ENCODE measurements around the gene HMGCS1.
"Not testable (repeated sequence)": the region's sequence is repeated elsewhere in the genome, so short reads cannot be mapped to it uniquely, and the experiment has no call there.

HMGCS1 gene

GRCh38 chr5:43313035-43313853 lies at the start of gene HMGCS1:
Gene HMGCS1, minus strand, starts transcription at chr5:43313412. Its CDS starts 14,447 bp downstream, at chr5:43298965.
- DNase-seq, result peak; percentile 100

- no peak for DNase-seq
These were observed 45.5 kb upstream of the HMGCS1 start for GRCh38 chr5:43358726-43359125.

DNA sequence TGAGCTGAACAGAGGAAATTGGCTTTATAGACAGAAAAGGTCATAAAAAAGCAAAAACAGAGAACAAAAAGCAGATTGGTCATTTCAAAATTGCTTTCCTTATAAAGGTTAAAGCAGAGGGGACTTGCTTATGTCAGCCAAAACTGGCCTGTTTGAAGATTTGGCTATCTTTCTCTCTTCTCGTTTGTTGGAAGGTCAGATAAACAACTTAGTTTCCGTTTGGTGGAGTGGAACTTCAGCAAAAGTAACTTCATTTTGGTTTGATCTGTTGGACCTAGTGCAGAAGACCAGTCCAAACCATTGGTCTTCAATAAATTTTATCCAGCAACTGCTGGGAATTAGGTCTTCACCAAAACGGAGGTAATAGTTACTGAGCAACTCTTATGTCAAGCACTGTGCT lies 45.1 kb upstream of the HMGCS1 start:
- no peak for DNase-seq

- DNase-seq, result no peak
These were observed 44.7 kb upstream of the HMGCS1 start for GRCh38 chr5:43357878-43358281.

DNA sequence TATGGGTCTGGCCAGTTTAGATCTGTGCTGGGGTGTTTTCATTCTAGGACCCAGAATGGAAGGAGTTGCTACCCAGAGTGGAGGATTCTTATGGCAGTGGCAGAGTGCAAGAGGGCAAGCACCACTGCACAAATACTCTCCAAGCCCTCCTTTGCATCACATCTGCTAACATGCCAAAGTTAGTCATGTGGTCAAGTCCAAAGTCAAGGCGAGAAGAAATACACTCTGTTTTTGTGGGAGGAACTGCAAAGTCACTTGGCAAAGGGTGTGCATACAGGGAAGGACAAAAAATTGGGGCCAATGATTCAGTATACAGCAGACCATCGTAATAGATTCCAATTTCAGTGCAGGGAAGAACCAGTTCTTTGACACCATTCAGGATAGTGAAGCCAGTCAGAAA lies 43.9 kb upstream of the HMGCS1 start:
- no peak for DNase-seq

GRCh38 chr5:43354774-43355173 lies 41.6 kb upstream of the HMGCS1 start:
- no peak for DNase-seq

DNA sequence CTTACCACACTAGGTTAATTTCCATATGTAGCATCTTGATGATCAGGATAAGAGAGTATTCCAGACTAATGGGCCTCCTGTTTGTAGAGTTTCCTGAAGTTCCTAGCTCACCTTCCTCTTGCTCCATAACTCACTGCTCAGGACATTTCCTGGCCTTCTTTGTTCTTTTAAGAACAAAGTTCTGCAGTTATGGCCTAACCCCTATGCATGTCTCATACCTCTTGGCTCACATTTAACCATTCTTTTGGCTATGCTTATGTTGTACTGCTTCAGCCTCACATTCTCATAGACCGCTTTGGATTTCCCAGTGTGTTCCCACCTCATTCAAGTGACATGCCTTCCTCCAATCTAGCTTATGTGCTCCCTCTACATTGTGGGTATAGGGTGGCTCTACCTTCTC lies 40.5 kb upstream of the HMGCS1 start:
- DNase-seq, result no peak

DNA sequence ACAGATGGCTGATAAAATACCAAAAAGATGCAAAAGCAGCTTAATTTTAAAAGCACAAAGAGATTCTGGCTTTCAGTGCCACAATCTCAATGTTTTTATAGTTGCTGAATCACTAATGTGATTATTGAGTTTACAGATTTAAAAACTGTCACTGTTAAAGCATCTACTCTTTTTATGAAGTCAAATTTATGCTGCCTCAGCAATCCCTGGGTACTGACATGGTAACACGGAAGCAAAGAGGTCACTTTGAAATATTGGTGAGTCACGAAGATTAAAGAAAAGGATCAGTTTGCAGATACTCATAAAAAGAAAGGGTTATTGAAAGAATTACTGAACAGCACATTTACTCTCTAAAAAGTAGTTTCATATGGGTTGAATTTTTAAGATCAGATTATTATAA lies 39.7 kb upstream of the HMGCS1 start:
- no peak for DNase-seq

- DNase-seq, result no peak
These were observed 38.9 kb upstream of the HMGCS1 start for GRCh38 chr5:43352131-43352530.

GRCh38 chr5:43348861-43349363 lies 35.7 kb upstream of the HMGCS1 start:
- DNase-seq, result no peak

GRCh38 chr5:43348207-43348606 lies 35.0 kb upstream of the HMGCS1 start:
- DNase-seq, result no peak

DNA sequence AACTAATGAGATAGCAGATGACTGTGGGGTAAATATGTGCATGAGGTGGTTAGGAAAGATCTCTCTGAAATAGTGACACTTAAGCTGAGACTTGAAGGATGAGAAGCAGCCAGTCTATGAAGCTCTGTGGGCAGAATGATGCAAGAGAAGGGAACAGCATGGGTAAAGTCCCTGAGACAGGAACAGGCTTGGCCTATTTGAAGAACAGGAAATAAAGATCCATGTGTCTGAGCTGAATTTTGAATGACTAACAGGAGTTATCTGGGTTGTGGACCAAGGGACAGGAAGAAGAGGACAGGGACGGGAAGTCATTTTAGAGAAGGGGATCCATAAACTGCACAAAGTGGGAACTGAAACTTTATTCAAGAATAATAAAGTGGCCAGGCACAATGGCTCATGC lies 25.6 kb upstream of the HMGCS1 start:
- no peak for DNase-seq

- DNase-seq, result no peak
These were observed 22.9 kb upstream of the HMGCS1 start for GRCh38 chr5:43336159-43336558.

GRCh38 chr5:43335681-43336080 lies 22.5 kb upstream of the HMGCS1 start:
- DNase-seq, result no peak

GRCh38 chr5:43332401-43332800 lies 19.2 kb upstream of the HMGCS1 start:
- DNase-seq, result no peak

DNA sequence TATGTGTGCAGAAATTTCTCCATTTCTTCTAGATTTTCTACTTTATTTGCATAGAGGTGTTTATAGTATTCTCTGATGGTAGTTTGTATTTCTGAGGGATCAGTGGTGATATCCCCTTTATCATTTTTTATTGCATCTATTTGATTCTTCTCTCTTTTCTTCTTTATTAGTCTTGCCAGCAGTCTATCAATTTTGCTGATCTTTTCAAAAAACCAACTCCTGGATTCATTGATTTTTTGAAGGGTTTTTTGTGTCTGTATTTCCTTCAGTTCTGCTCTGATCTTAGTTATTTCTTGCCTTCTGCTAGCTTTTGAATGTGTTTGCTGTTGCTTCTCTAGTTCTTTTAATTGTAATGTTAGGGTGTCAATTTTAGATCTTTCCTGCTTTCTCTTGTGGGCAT lies 12.4 kb upstream of the HMGCS1 start:
- not testable (repeated sequence) for DNase-seq

DNA sequence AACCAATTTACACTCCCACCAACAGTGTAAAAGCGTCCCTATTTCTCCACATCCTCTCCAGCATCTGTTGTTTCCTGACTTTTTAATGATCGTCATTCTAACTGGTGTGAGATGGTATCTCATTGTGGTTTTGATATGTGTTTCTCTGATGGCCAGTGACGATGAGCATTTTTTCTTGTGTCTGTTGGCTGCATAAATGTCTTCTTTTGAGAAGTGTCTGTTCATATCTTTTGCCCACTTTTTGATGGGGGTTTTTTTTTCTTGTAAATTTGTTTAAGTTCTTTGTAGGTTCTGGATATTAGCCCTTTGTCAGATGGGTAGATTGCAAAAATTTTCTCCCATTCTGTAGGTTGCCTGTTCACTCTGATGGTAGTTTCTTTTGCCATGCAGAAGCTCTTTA lies 10.3 kb upstream of the HMGCS1 start:
- DNase-seq, result not testable (repeated sequence)

DNA sequence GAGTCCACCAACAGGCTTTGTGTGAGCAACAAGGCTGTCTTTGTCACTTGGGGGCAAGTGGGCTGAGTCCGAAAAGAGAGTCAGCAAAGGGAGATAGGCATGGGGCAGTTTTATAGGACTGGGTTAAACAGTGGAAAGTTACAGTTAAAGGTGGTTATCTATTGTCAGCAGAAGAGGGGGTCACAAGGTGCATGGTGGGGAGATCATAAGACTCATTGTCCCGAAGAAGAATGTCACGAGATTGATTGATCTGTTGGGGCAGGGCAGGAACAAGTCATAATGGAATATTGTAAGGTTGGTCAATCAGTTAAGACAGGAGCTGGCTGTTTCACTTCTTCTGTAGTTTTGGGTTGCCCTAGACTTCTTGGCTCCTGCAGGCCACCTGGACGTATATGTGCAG lies 7.6 kb upstream of the HMGCS1 start:
- DNase-seq, result no peak

DNA sequence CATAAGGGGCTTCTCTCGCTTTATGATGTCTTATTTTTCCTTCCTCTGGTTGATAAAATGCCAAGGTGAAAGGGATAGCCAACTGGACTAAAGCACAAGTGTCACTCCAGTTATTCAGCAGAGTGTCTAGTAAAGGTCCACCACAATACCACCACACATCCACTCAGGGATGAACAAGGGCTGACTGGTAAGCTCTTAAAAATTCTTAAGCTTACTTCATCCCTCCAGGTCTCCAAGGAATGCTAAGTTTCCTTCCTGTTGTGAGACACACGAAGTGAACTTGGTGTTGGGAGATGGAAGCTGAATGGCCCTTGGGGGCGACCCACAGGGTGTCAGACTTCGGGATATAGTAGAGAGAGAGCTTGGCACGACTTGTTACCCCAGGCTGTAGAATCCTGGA lies 3.2 kb upstream of the HMGCS1 start:
- no peak for DNase-seq

DNA sequence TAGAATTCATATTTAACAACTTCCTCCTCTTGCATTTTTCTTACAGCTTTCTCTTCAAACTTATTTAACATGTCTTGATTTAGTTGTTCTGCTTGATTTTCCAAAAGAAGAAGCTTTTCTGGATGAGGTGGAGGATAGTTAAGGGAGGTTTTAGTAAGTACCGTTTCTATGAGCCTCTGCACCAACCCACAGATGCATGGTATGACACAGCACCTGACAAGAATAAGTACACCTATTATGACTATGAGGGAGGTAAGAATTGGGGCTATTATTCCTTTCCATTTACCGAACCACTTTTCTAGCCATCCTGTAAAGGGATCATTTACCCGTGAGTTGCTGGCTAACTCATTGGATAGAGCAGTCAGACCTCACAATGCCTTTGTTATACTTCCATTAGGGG lies 2.5 kb upstream of the HMGCS1 start:
- no peak for DNase-seq

DNA sequence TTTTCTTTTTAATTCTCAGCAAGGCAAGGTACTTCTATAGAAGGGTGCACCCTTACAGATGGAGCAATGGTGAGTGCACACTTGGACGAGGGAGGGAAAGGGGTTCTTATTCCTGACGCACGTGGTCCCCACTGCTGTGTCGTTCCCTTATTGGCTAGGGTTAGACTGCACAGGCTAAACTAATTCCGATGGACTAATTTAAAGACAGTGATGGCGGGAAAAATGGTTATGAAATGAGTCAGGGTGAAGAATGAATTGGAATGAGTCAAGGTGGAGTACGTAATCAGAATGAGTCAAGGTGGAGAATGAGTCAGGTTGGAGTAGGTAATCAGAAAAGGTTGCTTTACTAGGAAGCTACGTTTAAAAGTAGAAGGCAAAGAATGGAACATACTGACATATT lies 2.1 kb upstream of the HMGCS1 start:
- DNase-seq, result no peak

- no peak for DNase-seq
These were observed 1.5 kb upstream of the HMGCS1 start for GRCh38 chr5:43314724-43315123.

GRCh38 chr5:43313854-43314457 lies 744 bp upstream of the HMGCS1 start:
- peak; percentile 57 for DNase-seq

GRCh38 chr5:43312699-43313034 lies 545 bp downstream of the HMGCS1 start:
- DNase-seq, result no peak
